ENCODE results near the gene CD300A. TPM values are rescaled to one million over a fixed set of nuclear protein-coding genes. Genes with fewer than 3 reads are reported as not detected.

Gene CD300A
- total and polyA plus RNA-seq, 5 donors from 2014 or later: 0.39 to 4.8 (median 3.0) TPM

DNA sequence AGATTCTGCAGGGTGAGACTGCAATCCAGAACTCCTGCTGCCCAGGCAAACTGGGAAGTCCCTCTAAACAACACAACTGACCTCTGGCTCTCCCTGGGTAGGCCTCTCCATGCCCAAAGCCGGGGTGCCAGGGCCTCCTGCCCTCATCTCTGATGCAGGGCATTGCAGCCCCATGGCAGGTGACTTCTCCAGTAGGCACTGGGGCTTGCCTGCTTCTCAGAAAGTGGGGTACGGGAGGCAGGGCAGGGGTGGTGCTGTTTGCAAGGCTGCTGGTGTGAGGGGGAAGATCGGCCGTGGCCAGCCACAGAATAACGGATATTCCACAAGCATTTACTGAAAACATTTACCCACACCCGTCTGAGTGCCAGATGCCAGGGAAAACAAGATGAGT, 38.7 kb upstream of the CD300A start:
- peaks cover 0 to 1% (median 0%) of the 10 kb centered on the region in 7 donors for H3K9me3 Mint-ChIP-seq
- H3K36me3 ChIP-seq (ENCODE audit: control insufficient read depth, insufficient read depth, low read length): no peaks in the 10 kb centered on the region
- no peak for ATAC-seq (ENCODE audit: low read depth in 2 of 2)
- H3K36me3 Mint-ChIP-seq: no peaks in the 10 kb centered on the region
- no peak overlapping the region for H3K27ac ChIP-seq (ENCODE audit: insufficient read depth, low read length, poor library complexity, severe bottlenecking)
- H3K27ac Mint-ChIP-seq: no peak overlapping the region
- H3K4me3 Mint-ChIP-seq: no peak overlapping the region
- H3K27me3 Mint-ChIP-seq: peaks cover 40% of the 10 kb centered on the region
- H3K27me3 ChIP-seq (ENCODE audit: control insufficient read depth, insufficient read depth, low read length): peaks cover 2% of the 10 kb centered on the region
- peaks cover 0 to 7% (median 2%) of the 10 kb centered on the region in 4 donors for H3K4me1 Mint-ChIP-seq
- H3K9me3 ChIP-seq (ENCODE audit: control insufficient read depth in 2 of 2, low read length in 2 of 2): no peaks in the 10 kb centered on the region
- peaks cover 13% of the 10 kb centered on the region for H3K4me1 ChIP-seq (ENCODE audit: control insufficient read depth, insufficient read depth, low read length, poor library complexity, severe bottlenecking)
- H3K4me3 ChIP-seq (ENCODE audit: low read depth, low read length): no peak overlapping the region
- no peak for DNase-seq

DNA sequence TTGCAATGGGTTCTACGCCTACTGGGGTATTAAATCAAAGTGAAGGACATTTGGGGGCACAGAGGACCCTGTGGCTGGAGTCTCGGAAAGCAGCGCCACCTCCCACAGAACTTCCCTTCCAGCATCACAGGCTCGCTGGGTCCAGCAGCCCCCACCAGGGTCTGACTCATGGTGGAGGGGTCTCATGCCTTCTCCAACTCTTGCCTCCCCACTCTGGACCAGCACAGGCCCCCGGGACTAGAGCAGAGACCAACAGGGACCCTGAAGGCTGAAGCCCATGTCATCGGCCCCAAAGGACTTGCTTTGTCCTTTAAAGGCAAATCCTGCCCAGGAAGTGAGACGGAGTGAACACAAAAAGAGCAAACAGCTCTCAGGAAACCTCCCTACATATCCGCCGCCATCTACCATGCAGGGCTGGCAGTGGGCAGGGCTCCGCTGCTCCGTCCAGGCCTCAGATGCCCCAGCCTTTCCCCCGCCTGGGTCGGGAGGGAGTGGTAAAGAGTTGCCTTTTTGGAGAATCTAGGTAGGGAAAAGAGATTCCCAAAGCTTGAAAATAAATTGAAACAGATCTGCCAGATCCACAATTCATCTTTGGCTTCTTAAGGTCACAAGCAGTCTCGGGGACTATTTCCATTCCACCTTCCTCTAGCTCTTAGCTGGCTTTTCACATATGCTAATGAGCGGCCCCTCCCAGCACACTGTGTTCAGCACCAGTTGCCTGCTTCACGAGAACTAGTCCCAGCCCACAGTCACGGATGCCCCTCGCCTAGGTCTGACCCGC, 36.6 kb upstream of the CD300A start:
- no peak for DNase-seq
- Histone ChIP-seq H3K9me3 (ENCODE audit: control insufficient read depth in 2 of 2, low read length in 2 of 2) (no peaks in the 10 kb centered on the region), H3K4me1 (ENCODE audit: control insufficient read depth, insufficient read depth, low read length, poor library complexity, severe bottlenecking) (peaks cover 13% of the 10 kb centered on the region), H3K4me3 (ENCODE audit: low read depth, low read length) (no peak overlapping the region), H3K27me3 (ENCODE audit: control insufficient read depth, insufficient read depth, low read length) (peaks cover 2% of the 10 kb centered on the region), H3K36me3 (ENCODE audit: control insufficient read depth, insufficient read depth, low read length) (no peaks in the 10 kb centered on the region), H3K27ac (ENCODE audit: insufficient read depth, low read length, poor library complexity, severe bottlenecking) (no peak overlapping the region)
- ATAC-seq (ENCODE audit: low read depth in 2 of 2): no peak
- Mint-ChIP-seq H3K4me3 (no peak overlapping the region), H3K36me3 (no peaks in the 10 kb centered on the region), H3K4me1 (peaks cover 0 to 7% (median 2%) of the 10 kb centered on the region in 4 donors), H3K27me3 (peaks cover 52% of the 10 kb centered on the region), H3K27ac (peak overlapping the region in 1 of 3 donors; percentile 43), H3K9me3 (peaks cover 0 to 3% (median 0%) of the 10 kb centered on the region in 7 donors)

DNA sequence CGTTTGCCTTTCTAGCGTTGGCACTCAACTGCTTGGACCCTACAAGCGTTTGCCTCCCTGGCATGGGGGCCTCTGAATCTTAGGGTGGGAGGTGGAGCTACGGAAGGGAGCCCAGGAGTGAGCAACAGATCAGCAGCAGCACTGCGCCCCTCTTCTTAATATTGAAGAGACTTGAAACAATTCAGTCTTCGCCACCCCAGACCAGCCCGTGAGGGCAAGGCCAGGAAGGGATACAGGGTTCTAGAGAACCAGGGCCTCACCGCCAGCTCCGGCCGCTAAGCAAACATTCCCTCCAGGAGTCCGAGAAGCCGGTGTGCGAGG, 36.1 kb upstream of the CD300A start:
- no peak overlapping the region for H3K4me3 Mint-ChIP-seq
- Histone ChIP-seq H3K27me3 (ENCODE audit: control insufficient read depth, insufficient read depth, low read length) (peaks cover 2% of the 10 kb centered on the region), H3K4me3 (ENCODE audit: low read depth, low read length) (no peak overlapping the region), H3K27ac (ENCODE audit: insufficient read depth, low read length, poor library complexity, severe bottlenecking) (no peak overlapping the region), H3K4me1 (ENCODE audit: control insufficient read depth, insufficient read depth, low read length, poor library complexity, severe bottlenecking) (peaks cover 13% of the 10 kb centered on the region), H3K9me3 (ENCODE audit: control insufficient read depth in 2 of 2, low read length in 2 of 2) (no peaks in the 10 kb centered on the region), H3K36me3 (ENCODE audit: control insufficient read depth, insufficient read depth, low read length) (no peaks in the 10 kb centered on the region)
- H3K4me1 Mint-ChIP-seq: peaks cover 0 to 7% (median 2%) of the 10 kb centered on the region in 4 donors
- H3K36me3 Mint-ChIP-seq: no peaks in the 10 kb centered on the region
- H3K9me3 Mint-ChIP-seq: peaks cover 0 to 2% (median 0%) of the 10 kb centered on the region in 7 donors
- DNase-seq (no peak), ATAC-seq (ENCODE audit: low read depth in 2 of 2) (no peak)
- H3K27ac Mint-ChIP-seq: peak overlapping the region in 1 of 3 donors; percentile 43
- peaks cover 55% of the 10 kb centered on the region for H3K27me3 Mint-ChIP-seq

DNA sequence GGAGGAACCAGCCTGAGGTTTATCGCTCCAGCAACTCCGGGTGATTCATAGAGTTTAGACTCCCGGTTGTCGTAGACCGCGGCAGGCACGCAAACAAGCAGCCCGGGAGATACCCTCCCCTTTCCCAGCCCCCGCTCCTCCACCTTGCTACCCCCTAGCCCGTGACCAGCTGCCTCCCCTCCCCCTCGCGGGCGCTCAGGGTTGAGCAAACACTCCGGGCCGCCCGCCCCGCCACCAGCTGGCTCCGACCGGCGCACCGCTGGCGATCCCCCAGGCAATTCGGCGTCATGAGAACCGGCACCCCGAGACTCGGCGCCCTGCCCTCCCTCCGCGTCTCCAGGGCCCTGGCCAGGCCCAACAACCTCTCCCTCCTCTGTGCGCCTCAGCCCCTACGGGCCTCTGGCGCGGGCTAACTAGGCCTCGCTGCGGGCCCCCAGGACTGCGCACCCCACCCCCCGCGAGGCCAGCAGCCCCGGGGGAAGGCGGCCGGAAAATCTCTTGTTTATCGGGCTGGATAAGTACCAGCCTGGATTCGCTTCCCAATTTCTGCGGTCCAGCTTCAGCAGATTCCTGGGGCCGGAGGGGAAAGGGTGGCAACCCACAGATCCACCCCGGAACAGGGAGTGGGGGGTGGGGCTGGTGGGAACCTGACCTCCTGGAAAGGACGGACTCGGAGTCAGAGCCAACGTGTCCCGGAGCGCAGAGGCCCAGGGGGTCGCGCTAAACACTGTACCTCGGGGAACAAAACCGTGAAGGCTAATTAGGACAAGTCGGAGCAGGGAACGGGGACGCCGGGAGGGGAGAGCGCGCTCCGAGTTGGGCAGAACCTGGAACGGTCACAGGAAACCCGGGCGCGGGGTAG, 35.5 kb upstream of the CD300A start:
- no peaks in the 10 kb centered on the region for H3K36me3 Mint-ChIP-seq
- H3K4me3 Mint-ChIP-seq: no peak overlapping the region
- Histone ChIP-seq H3K27ac (ENCODE audit: insufficient read depth, low read length, poor library complexity, severe bottlenecking) (no peak overlapping the region), H3K9me3 (ENCODE audit: control insufficient read depth in 2 of 2, low read length in 2 of 2) (no peaks in the 10 kb centered on the region), H3K4me3 (ENCODE audit: low read depth, low read length) (no peak overlapping the region), H3K36me3 (ENCODE audit: control insufficient read depth, insufficient read depth, low read length) (no peaks in the 10 kb centered on the region), H3K4me1 (ENCODE audit: control insufficient read depth, insufficient read depth, low read length, poor library complexity, severe bottlenecking) (peaks cover 13% of the 10 kb centered on the region), H3K27me3 (ENCODE audit: control insufficient read depth, insufficient read depth, low read length) (peaks cover 2% of the 10 kb centered on the region)
- DNase-seq (no peak), ATAC-seq (ENCODE audit: low read depth in 2 of 2) (no peak)
- H3K4me1 Mint-ChIP-seq: peaks cover 0 to 7% (median 2%) of the 10 kb centered on the region in 4 donors
- no peak overlapping the region for H3K27ac Mint-ChIP-seq
- H3K9me3 Mint-ChIP-seq: peaks cover 0 to 2% (median 0%) of the 10 kb centered on the region in 7 donors
- H3K27me3 Mint-ChIP-seq: peaks cover 53% of the 10 kb centered on the region

DNA sequence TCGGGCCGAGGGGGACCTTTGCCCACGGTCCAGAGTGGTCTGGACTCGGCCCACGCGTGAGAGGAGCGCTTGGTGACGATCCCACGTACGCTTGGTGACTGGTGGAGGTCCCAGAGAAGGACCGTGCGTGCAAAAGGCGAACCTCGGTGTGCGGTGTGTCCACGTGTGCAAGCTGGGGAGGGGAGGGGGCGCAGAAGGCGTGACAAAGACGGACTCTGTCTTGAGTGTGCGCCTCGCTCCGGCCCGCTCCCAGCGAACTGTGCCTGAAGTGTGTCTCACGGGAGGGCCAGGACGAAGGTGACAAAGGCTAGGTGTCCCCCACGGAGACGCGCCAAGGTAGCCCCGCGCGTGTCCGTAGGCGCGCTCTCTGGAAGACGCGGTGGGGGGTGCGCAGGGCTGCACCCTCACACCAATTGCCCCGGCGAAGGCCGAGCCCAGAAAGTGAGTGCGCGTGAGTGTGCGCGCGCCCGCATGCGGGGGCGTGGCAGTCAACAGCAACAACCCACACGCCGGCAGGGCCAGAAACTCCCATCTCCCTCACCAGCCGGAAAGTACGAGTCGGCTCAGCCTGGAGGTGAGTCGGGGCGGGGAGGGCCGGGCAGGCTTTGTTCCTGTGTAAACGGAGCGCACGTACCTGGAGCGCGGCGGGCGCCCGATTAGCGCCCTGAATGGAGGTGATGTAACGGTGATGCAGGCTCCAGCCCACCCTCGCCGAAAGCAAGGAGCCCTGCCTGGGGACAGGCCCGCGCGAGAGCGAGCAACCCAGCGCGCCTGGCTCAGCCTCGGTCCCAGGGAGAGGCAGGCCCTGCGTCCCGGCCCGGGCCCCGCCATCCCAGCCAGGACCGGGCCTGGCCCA, 34.6 kb upstream of the CD300A start, which contains the start of gene GPRC5C:
TSS of gene GPRC5C (plus strand) at position 521 of the 856 bp plus-strand sequence. CDS start 7,689 bp downstream, outside the sequence.
- H3K4me1 ChIP-seq (ENCODE audit: control insufficient read depth, insufficient read depth, low read length, poor library complexity, severe bottlenecking): peaks cover 13% of the 10 kb centered on the region
- no peak within 1 kb of the TSS for H3K4me3 Mint-ChIP-seq
- no peaks in the 10 kb centered on the region for H3K36me3 Mint-ChIP-seq
- H3K27me3 ChIP-seq (ENCODE audit: control insufficient read depth, insufficient read depth, low read length): peaks cover 2% of the 10 kb centered on the region
- H3K27me3 Mint-ChIP-seq: peaks cover 44% of the 10 kb centered on the region
- no peak within 1 kb of the TSS for H3K4me3 ChIP-seq (ENCODE audit: low read depth, low read length)
- H3K9me3 Mint-ChIP-seq: peaks cover 0 to 6% (median 2%) of the 10 kb centered on the region in 7 donors
- no peak within 1 kb of the TSS for H3K27ac Mint-ChIP-seq
- peaks cover 0 to under 1% of the 10 kb centered on the region in 2 experiments for H3K9me3 ChIP-seq (ENCODE audit: control insufficient read depth in 2 of 2, low read length in 2 of 2)
- ATAC-seq (ENCODE audit: low read depth in 2 of 2) (peak in 1 of 2 donors; percentile 18), DNase-seq (peak in 1 of 3 donors; percentile 30)
- no peaks in the 10 kb centered on the region for H3K36me3 ChIP-seq (ENCODE audit: control insufficient read depth, insufficient read depth, low read length)
- H3K27ac ChIP-seq (ENCODE audit: insufficient read depth, low read length, poor library complexity, severe bottlenecking): no peak within 1 kb of the TSS
- peaks cover 0 to 7% (median 2%) of the 10 kb centered on the region in 4 donors for H3K4me1 Mint-ChIP-seq

DNA sequence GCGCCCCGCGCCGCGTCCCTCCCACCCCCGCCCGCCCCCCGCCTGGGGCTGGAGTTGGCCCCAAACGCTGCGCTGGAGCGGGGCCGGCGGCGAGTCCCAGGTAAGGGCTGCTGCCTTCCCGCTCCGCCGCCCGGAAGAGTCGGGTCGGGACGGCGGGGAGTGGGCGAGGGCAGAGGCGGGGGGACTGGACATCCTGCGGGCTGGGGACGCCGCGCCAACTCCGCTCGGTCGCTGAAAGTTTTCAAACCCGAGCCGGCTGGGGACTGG, 34.1 kb upstream of the CD300A start:
- DNase-seq (no peak), ATAC-seq (ENCODE audit: low read depth in 2 of 2) (no peak)
- H3K27me3 ChIP-seq (ENCODE audit: control insufficient read depth, insufficient read depth, low read length): peaks cover 2% of the 10 kb centered on the region
- no peak overlapping the region for H3K4me3 Mint-ChIP-seq
- no peak overlapping the region for H3K27ac ChIP-seq (ENCODE audit: insufficient read depth, low read length, poor library complexity, severe bottlenecking)
- peaks cover 13% of the 10 kb centered on the region for H3K4me1 ChIP-seq (ENCODE audit: control insufficient read depth, insufficient read depth, low read length, poor library complexity, severe bottlenecking)
- H3K27ac Mint-ChIP-seq: no peak overlapping the region
- no peaks in the 10 kb centered on the region for H3K36me3 ChIP-seq (ENCODE audit: control insufficient read depth, insufficient read depth, low read length)
- H3K4me1 Mint-ChIP-seq: peaks cover 0 to 7% (median 2%) of the 10 kb centered on the region in 4 donors
- peaks cover 0 to 12% (median 2%) of the 10 kb centered on the region in 7 donors for H3K9me3 Mint-ChIP-seq
- peaks cover 0 to 6% of the 10 kb centered on the region in 2 experiments for H3K9me3 ChIP-seq (ENCODE audit: control insufficient read depth in 2 of 2, low read length in 2 of 2)
- H3K4me3 ChIP-seq (ENCODE audit: low read depth, low read length): no peak overlapping the region
- H3K36me3 Mint-ChIP-seq: no peaks in the 10 kb centered on the region
- H3K27me3 Mint-ChIP-seq: peaks cover 48% of the 10 kb centered on the region

DNA sequence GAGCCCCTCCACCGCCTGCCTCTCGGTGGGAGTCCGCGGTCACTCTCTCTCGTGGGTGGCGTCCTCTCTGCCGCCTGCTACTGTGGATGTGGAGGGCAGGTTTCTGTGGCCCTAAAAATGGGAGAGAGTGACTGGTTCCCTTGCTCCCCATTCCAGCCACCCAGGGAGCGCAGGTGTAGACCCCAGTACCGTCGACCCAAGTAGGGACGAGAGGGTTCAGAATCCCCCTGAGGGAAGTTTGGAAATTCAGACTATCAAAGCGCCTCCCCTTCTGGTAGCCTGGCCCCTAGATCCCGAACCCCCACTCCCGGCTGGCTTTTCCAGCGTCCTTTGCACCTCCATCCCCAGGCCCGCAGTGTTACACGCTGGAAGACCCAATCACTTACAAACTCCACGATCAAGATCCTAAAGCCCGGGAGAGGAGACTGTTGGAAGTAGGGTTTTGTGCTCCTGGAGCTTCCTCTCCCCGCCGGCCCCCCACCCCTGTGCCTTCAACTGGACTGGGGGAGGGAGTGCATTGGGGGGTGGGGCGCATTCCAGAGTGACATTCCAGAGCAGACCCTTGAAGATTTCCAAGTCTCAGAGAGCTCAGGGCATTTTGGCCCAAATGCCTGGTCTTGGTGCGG, 33.6 kb upstream of the CD300A start:
- peaks cover 0 to 7% (median 2%) of the 10 kb centered on the region in 4 donors for H3K4me1 Mint-ChIP-seq
- peaks cover 1% of the 10 kb centered on the region for H3K36me3 Mint-ChIP-seq
- Histone ChIP-seq H3K36me3 (ENCODE audit: control insufficient read depth, insufficient read depth, low read length) (no peaks in the 10 kb centered on the region), H3K9me3 (ENCODE audit: control insufficient read depth in 2 of 2, low read length in 2 of 2) (peaks cover 0 to 11% of the 10 kb centered on the region in 2 experiments), H3K4me1 (ENCODE audit: control insufficient read depth, insufficient read depth, low read length, poor library complexity, severe bottlenecking) (peaks cover 13% of the 10 kb centered on the region), H3K4me3 (ENCODE audit: low read depth, low read length) (no peak overlapping the region), H3K27me3 (ENCODE audit: control insufficient read depth, insufficient read depth, low read length) (peaks cover 2% of the 10 kb centered on the region), H3K27ac (ENCODE audit: insufficient read depth, low read length, poor library complexity, severe bottlenecking) (no peak overlapping the region)
- H3K9me3 Mint-ChIP-seq: peaks cover 0 to 16% (median 4%) of the 10 kb centered on the region in 7 donors
- H3K4me3 Mint-ChIP-seq: no peak overlapping the region
- H3K27me3 Mint-ChIP-seq: peaks cover 48% of the 10 kb centered on the region
- no peak overlapping the region for H3K27ac Mint-ChIP-seq
- no peak for DNase-seq
- no peak for ATAC-seq (ENCODE audit: low read depth in 2 of 2)
